NB4 (cell line): ENCODE measurements around the gene SLC8A2.

Experiments
- MYC ChIP-seq: IDR thresholded peaks from 2 replicates; pipeline ENCODE4 v1.6.1; 2011; ENCODE audit warnings: low read depth, low read length
- POLR2A ChIP-seq: IDR thresholded peaks from 2 replicates; pipeline ENCODE4 v1.6.1; 2011; ENCODE audit warnings: mild to moderate bottlenecking; ENCODE audit not compliant: insufficient read length; ENCODE audit errors: extremely low read depth
- TF ChIP-seq, protein P1 (sequence below): IDR thresholded peaks from one replicate; pipeline ENCODE4 v1.5.1; 2012; ENCODE audit warnings: low read depth, low read length
- TF ChIP-seq, protein P2 (sequence below): IDR thresholded peaks from 2 replicates; pipeline ENCODE4 v1.6.1; 2011; ENCODE audit warnings: low read depth, low read length

DNA sequence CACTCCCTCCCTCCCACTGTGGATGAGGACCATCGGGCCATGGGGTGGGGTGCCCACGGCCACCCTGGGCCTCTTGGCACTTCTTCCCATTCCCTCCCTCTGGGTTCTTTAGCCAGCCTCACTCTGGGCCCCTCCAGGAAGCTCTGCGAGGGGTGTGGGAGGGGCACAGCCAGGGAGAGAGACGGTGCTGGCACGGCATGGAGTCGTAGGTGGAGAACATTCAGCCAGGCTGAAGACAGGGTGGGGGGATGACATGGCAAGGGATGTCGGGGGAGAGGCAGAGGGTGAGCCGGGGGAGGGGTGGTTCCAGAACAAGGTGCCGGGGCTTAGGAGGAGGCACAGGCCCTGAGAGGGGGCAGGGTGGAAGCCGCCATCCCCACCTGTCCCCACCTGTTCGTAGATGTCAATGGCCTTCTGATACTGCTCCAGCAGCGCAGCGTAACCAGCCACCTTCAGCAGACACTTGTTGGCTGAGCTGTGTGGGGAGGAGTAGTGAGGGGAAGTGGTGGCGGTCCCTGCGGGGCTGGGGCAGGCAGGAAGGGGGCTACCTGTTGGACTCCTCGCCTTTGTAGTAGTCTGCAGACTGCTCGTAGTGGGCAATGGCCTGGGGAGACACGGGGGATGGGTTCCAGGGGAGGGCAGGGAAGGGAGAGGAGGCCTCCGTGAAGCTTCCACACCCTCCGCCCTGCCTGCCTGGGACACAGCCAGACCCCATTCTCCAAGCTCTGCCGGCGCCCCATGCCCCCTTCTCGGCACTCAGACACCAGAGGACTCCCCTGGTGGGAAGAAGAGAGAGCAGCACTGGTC lies 21.1 kb upstream of the SLC8A2 start:
- TF ChIP-seq, protein P1, sequence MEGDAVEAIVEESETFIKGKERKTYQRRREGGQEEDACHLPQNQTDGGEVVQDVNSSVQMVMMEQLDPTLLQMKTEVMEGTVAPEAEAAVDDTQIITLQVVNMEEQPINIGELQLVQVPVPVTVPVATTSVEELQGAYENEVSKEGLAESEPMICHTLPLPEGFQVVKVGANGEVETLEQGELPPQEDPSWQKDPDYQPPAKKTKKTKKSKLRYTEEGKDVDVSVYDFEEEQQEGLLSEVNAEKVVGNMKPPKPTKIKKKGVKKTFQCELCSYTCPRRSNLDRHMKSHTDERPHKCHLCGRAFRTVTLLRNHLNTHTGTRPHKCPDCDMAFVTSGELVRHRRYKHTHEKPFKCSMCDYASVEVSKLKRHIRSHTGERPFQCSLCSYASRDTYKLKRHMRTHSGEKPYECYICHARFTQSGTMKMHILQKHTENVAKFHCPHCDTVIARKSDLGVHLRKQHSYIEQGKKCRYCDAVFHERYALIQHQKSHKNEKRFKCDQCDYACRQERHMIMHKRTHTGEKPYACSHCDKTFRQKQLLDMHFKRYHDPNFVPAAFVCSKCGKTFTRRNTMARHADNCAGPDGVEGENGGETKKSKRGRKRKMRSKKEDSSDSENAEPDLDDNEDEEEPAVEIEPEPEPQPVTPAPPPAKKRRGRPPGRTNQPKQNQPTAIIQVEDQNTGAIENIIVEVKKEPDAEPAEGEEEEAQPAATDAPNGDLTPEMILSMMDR: no peak
- TF ChIP-seq POLR2A (no peak), MYC (no peak)
- TF ChIP-seq, protein P2, sequence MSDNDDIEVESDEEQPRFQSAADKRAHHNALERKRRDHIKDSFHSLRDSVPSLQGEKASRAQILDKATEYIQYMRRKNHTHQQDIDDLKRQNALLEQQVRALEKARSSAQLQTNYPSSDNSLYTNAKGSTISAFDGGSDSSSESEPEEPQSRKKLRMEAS: no peak
